Erythroblast (primary cell): Measurements from ENCODE around the gene PRODH.

ENCODE experiments used
- GATA1 ChIP-seq: IDR thresholded peaks from 2 replicates; pipeline ENCODE4 v1.6.1; 2011; ENCODE audit warnings: low read depth, mild to moderate bottlenecking, control low read depth, low read length, moderate library complexity
- POLR2A ChIP-seq: IDR thresholded peaks from 2 replicates; pipeline ENCODE4 v1.6.1; 2011; ENCODE audit warnings: mild to moderate bottlenecking, low read length

DNA sequence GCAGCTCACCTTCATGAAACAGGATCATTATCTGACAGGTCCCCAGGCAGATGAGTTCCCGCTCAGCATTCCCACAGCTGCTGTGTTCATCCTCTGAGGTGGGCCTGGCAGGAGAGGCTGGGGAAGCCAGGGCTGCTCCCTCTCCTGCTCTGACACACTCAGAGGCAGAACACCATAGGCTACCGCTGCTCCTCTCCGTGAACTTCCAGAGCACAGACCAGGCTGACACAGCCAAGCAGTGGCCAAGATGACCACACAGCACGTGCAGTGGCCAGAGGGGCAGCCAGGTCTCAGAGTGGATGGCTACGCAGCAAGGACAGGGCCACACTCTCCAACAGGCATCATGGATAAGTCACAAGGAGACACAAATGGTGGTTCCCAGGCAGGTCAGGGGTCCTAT, 8.5 kb downstream of the PRODH start:
- TF ChIP-seq POLR2A, result no peak
- TF ChIP-seq GATA1, result no peak
